Left colon (tissue), 2 donors: ENCODE results near the gene SMARCE1. TPM values are rescaled to one million over a fixed set of nuclear protein-coding genes. Genes with fewer than 3 reads are reported as not detected.

Experiments used
- ATAC-seq: fragments of 200-7000 bp; cut with Tn5 transposase; one replicate; pipeline ENCODE4 v1.9.1; 2020; ENCODE audit warnings: mild to moderate bottlenecking, moderate library complexity
- DNase-seq, 2 donors: peaks; one replicate each; pipeline ENCODE4 v3.0.0-alpha.2; 2020
- intact Hi-C, 2 donors: fragments of 100-400 bp; cut with DNase I in 1 of 2; cut with micrococcal nuclease in 1 of 2; formaldehyde crosslinking; loops; one replicate each; pipeline versions ENCODE4 v1.11.2 to v1.14.0; 2022; cut with DNase I, micrococcal nuclease
- total RNA-seq, 2 donors: library from RNA; stranded (reverse); fragmentation: NEBNext Ultra II Directional; extraction: Animal tissue kit (Norgen Biotek cat#: 25700); gene quantifications; one replicate each; pipeline ENCODE4 v1.2.1, GENCODE V29; 2021
- donor health status: DM: no; HTN: no; CAD: no.
- donor health status: DM: yes; HTN: yes; CAD: no.

The SMARCE1 gene
- total RNA-seq, 2 donors from 2014 or later = 74.5 to 76.4 TPM

DNA sequence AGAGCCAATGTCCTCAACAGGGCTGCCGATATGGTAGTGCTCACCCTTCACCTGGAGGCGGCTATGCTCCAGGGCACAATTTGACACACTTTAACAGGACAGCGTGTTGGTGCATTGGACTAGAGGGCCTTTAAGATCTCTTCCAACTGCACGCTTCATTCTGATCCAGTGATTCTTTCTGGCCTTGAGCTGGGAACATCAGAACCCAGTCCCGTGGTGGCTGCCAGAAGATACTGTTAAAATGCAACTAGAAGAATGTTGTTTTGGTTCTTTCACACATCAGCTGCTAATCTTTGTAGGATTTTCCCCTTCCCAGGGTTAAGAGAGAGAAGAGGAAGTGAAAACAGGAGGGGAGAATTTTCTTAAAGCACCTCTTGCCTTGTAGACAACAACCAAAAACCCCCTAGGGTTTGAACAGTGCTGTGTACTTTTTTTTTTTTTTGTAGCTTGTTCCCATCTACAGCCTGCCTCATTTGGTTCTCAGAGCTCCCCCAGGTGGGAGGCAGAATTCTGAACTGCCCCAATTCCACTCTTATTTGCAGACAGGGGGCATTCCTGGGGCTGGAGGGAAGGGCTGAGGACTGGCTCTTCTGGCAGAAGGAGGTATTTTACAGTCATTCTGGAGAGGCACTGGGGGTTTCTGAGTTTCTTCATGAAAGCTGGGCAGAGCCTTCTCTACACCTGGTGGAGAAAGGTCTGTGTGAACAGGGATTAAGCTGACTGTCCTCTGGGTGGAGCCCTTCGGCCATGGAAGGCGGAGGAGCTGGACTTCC lies 32.4 kb downstream of the SMARCE1 start:
- ATAC-seq (peak; percentile 69), DNase-seq (peak; percentile 47 to 65)
- intact Hi-C loops = no loop called here

DNA sequence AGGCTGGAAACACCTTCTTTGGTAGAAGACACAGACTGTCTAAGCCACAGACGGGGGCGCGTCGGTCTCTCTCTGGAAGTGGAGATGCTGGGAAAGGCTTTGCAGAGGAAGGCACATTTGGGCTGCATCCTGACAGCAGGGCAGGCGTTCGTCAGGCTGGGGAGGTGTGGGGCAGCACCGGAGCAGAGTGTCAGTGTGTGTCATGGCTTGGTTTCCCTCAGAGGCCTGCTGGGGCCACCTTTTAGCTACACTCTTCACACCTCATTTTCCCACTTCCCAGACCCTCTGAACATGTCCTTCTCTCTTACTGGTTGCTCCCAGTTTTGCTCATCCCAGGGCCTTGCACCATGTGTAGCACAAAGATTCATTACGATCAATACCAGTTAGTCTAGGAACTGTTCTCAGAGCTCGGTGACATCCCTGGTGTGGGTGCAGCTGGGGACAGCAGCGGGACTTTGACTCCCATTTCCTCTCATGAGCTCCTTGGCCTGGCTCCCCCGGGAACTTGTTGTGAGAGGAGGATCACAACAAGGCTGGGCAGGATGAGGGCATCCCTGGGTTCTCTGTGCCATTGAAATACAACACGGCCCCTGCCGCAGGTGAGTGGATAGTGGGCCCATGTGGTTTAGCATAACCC lies 33.1 kb downstream of the SMARCE1 start:
- no peak for DNase-seq
- intact Hi-C loops = no loop called here
- ATAC-seq = no peak

DNA sequence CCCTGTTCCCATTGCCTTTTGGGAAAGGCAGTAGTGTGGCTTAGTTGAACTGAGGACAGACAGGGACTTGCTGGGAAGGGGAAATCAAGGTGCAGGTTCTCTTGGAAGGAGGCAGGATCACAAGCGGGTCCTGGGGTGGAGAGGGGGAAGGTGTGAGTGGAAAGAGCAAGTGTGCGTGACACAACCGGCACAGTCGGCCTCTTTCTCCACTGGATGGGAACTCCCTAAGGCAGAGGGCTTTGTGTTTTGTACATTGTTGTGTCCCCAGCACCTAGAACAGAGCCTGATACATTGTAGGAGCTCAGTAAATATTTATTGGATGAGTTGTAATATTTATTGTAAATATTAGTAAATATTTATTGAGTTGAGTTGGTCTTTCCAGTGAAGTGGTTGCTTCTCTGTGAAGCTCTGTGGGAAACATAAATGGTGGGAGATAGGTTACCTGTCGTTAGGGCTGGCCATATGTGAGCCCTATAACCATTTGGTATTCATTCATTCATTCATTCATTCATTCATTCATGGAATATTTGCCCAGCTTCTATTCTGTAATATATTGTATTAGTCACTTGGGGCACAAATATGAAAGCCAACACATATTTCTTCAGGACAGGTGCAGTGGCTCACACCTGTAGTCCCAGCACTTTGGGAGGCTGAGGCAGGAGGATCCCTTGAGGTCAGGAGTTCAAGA lies 34.0 kb downstream of the SMARCE1 start:
- DNase-seq (no peak), ATAC-seq (no peak)
- intact Hi-C loops = no loop called here

DNA sequence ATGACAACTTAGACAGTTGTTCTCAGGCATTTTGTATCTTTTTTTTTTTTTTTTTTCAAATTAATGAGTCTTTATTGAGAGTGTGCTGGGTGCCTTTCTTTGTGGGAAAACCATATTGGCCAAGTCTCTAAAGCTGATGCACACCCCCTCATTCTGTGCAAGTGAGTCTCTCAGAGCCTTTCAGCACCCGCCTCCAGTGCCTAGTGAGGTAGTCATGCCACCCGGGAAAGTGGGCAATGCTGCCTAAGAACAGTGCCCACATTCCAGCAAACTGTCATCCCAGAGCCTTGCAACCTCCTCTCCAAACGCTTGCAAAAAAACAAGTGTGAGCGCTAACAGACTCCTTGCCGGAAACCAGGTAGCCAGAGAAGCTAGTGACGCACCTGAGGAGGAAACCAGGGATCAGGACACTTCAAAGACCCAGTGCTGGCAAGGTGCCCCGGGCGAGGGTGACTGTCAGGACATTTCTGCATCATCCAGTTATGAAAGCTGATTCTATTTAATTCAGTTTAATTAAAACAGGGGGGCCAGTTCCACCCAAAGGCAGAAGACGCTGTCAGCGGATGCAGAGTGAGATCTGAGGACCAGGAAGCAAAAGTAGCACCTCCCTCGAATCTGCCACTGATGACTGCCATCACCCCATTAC lies 34.9 kb downstream of the SMARCE1 start:
- intact Hi-C loops = no loop called here
- ATAC-seq = no peak
- no peak for DNase-seq

DNA sequence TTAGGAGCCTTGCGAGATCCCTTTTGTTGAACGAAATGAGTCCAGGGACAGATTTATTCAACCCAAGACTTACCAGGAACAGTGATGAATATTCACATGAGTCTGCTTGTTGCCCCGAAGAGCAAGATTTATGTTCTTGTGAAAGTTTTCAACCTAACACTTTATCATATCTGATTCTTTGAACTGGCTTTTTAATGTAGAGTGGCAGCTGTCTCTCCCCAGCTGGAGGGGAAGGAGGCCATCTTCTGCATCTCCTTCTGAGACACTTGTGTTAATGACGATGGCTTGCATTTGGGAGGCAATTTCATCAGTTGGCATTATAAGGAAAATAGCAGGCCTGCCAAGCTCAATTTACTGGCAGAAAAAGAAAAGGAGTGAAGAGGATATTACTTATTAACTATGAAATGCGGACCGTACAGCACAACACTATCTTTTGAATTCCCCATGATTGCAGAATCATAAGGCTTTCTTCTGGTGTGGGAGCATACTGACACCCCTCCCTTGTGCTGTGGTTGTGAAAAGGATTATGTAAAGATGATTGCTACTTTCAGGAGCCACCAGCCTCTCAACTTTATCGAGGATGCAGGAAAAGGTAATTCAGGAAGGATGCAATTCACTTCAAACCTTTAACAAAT lies 35.7 kb downstream of the SMARCE1 start:
- no peak for ATAC-seq
- intact Hi-C loops = no loop called here
- no peak for DNase-seq

DNA sequence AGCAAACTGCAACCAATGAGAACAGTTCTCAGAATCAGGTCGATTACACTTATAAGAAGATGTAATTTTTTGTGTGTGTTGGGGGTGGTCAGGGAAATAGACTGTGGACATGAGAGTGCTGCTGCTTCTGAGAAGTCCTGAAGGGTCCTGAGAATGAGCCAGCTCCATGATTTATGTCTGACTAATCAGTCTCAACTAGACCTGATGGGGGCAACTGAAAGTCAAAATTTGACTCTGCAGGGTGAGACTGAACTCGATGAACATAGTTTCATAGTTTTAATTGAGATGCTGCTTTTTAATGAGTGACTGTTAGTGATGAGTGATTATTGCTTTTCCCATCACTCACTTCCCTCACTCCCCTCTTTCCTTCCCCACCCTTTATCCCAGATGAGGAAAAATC lies 37.3 kb downstream of the SMARCE1 start:
- ATAC-seq = no peak
- no peak for DNase-seq
- intact Hi-C loops = no loop called here

DNA sequence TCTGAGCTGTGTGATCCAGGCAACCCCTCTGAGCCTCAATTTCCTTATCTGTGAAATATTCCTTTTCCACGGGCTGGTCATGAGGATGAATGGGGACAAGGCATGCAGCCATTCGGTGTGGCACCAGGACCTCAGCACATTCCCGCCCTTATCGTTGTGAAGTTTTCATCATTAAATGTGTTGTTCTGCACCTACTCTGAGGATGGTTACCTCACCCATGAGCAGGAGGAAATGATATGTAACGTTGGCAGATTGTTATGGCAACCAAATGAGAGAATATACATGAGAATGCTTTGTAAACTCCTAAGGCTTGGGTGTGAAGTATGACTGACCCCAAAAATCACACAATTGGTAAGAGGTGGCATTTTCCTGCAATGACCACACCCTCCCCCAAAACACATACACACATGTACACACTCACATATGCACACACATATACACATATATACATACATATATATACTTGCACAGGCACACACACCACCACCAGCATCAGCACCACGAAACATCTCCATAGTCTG lies 39.5 kb downstream of the SMARCE1 start:
- no peak for DNase-seq
- ATAC-seq = no peak
- intact Hi-C loops = no loop called here

DNA sequence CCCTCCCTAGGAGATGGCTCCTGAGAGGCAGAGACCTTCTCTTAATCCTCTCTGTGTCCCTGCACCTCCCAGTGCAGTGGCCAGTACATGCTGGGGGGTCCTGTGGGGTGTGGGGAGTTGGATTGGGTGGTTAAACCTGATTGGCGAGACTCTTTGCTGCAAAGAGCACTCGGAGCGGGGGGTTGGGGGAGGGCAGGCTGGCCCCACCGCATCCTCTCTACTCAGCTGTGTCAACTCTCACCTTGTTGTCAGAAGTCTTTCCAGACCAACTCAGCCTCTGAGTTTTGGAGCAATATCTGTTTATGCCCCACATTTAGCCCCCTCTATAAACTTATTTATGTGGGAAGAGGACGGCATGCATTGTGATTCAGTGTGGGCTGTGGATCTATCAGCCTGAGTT lies 40.0 kb downstream of the SMARCE1 start:
- DNase-seq (no peak), ATAC-seq (no peak)
- intact Hi-C loops = no loop called here

DNA sequence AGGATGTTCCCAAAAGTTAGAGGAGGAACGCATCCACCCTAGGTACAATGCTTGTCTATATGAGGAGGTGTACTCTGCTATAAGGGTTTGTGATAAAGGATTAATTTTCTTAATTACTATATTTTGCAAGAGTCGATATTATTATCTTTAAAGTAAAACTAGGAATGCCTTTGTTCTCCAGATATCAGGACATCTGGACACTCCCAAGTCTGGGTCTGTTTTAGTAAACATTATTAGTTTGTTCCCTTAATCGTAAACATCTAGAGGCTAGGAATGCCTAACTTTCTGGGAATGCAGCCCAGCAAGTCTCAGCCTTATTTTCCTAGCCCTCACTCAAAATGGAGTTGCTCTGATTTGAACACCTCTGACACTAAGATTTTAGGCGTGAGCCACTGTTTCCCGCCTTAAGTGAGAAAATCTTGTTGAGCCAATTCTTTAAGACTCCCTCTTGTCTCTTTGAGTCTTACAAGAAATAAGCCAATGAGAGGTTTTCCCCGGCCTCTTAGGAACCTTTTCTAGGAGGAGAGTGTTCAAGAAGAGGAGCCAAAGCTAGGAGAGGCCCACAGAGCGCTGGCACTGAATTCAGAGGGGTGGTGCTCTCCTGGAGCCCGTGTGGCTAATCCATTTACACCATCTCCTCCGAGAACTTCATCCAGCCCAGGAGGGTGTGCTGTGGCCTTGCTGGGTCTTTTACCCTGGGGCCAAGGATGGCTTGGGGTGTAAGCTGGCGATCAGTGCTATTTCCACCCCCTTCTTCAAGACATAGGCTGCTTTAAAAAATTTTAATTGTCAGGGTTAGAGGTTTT lies 40.9 kb downstream of the SMARCE1 start:
- ATAC-seq (no peak), DNase-seq (no peak)
- intact Hi-C loops = no loop called here

DNA sequence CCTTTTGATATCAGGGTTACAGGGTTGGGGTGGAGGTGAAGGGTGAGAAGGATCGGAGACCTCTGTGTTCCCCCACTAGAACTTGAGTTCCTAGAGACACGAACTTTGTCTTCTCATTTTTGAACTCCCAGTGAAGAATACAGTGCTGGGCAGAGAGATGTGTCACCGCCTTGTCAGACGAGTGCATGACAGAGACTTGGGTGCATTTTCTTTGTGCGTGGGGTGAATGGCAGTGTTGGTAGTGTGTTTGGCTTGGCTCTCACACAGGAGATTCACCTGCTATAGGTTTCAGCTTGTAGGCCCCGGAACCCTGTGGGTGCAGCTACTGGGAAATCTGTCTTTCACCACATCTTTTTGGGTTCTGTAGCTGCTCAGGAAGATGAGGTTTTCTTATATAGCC lies 42.3 kb downstream of the SMARCE1 start:
- ATAC-seq = no peak
- intact Hi-C loops = no loop called here
- DNase-seq = no peak

DNA sequence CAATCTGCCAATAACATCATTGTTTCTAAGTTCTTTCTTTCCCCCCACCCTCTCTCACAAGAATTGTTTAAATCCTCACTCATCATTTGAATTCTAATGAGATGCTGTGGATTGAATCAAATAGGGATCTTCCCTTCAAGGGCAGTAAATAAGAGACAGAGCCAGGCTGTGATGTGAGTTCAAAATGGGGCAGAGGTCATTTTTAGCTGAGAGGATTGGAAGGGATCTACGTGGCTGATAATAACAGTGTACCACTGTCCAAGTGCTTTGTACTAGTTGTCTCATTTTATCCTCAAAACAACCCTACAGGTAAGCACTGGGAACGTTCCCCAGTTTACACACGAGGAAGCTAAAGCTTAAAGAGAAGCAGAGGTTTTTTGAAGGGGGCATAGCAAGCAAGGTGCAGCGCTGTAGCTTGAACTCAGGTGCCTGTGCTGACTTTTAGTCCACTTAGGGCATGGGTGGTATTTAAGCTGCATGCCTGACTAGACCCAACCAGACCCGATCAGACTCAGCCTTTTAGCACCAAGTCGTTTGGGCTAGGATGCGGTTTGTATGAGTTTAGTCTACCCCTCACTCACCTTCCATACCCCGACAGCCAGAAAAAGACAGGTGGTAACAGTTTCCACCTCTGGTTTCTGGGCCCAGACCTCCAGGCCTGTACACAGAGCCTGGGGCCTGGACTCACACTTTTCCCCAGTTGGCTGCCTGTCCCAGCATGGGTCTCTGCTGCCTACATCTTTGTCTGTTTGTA lies 43.1 kb downstream of the SMARCE1 start:
- intact Hi-C loops = no loop called here
- DNase-seq (no peak), ATAC-seq (no peak)

DNA sequence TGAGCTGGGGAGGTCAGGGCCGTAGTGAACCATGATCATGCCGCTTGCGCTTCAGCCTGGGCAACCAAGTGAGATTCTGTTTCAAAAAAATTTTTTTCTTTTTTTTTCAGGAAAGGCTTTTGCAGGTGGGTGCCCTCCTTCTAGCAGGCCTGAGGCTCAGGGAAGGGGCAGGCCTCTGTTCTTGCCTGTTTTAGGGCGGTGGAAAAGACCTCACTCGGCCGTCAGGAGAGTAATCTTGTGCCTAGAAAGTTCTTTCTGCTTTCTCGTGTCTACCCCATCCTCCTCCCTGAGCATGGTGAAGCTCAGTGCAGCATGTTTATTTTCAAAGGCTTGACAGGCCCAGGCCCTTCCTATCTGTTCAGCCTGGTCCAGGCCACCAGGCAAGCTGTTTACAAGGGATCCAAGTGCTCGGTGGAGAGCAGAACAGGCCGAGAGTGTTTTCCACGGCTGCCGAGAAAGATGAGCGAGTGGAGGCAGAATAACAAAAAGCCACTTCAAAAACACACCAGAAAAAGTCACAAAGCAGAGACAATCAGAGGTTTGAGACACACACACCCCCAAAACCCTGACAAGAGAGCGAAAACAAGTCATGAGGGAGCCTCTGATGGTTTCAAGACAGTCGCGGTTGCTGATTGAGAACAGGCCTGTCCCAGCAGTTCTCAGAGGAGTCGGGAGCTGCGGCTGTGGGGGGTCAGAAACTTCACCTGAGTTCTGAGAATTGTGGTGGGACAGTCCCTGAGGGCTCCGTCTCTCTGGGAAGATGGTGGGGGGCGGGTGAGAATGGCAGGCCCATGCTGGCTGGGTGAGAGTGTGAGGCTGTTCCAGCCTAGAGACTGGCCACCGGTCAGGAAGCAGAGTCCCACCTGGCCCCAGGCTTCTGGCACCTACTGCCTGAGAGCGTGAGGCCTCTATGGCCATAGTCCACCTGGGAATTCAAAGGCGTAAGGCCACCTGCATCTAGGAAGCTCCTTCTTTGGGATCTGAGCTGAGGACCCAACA lies 44.9 kb downstream of the SMARCE1 start:
- ATAC-seq (no peak), DNase-seq (peak in 1 of 2 donors; percentile 45)
- intact Hi-C loops = no loop called here

DNA sequence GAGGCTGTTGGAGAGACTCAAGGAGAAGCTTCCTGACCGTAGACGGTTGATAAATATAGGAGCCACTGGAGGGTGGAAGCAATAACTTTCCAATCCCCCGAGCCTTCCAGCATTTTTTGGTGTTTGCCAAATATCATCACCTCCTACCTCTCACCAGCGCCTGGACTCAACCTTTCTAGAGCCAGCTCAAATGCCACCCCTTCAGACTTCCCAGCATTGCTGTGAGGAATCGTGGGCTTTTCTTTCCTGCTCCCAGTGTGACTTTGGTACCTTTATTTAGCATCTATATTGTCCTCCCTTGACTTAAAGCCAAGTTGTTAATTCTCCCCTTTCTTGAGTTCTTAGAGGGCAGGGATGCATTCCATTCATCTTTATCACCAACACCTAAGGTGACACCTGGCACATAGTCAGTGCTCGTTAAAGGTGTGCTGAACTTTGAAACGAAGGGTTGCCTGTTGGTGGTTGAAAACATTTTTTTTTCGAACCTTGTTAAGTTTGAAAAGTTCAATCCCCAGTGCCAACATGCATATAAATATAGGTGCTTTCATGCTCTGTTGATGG lies 47.1 kb downstream of the SMARCE1 start:
- ATAC-seq (peak; percentile 83), DNase-seq (no peak)
- intact Hi-C loops = no loop called here

DNA sequence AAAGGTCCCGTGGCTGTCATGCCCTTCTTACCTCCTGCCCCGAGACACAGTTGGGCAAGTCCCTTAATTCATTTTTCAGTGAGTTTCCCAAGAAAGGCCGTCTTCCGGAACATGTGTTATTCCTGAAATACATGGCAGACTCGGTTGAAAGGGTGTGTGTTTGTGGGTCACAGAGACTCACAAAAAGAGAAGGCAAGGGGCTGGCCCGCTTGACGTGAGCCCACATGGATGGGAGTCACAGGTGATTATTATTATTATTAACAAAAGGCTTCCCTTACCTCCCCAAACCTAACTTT lies 48.2 kb downstream of the SMARCE1 start:
- no peak for ATAC-seq
- intact Hi-C loops = no loop called here

DNA sequence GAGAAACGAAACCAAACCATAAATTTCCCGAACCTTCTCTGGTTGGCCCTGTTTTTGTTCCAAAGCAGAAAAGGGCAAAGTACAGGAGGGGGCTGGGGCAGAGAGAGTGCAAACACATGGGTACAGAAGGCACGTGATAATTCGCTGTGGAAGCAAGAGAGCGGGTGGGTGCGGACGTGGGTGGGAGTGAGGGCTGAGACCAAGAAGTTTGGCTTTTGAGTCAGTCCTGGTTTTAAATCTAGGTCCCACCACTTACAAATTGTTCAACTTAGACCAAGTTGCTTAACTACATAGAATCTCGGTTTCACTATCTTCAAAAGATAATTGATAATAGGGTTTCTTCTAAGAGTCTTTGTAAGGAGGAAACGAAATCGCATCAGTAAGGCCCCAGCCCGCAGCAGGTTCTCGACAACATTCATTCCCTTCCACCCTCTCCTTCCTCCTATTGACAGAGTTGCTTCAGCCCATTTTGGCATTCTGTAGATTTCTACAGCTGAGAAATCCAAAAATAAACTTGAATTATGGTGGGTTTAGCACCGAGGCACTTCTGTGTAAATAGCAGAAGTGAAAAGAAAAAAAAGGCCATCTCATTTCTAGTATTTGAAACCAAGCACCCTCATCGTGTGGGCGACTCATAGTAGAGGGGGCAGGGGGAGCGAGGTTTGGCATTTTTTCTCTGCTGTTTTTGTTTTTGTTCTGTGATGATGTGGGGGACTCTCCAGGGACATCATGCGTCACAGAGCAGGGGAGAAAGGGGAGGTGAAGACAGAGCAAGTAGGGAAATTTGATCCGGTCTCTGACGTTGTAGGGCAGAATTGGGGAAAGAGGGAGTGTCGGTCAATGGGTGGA lies 48.8 kb downstream of the SMARCE1 start:
- intact Hi-C loops = no loop called here
- ATAC-seq = no peak
- no peak for DNase-seq

More for the DNA sequence above, 48.2 kb downstream of the SMARCE1 start:
- DNase-seq = no peak

DNA sequence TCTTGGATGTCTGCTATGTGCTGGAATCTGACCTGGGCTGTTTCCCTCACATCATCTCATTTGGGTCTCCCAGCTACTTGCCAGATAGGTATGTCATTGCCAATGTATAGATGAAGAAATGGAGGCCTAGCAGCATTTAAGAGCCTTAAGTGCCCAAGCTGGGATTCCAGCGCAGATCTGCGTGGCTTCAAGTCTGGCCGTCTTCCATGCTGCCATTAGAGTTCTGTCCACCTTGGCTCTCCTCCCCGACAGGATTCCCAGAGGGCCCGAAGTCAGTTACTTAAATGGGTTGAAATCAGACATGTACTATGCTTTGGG lies 49.4 kb downstream of the SMARCE1 start:
- intact Hi-C loops = no loop called here
- no peak for ATAC-seq
- no peak for DNase-seq
